ENCODE measurements around the gene ADPRH.

The ADPRH gene

DNA sequence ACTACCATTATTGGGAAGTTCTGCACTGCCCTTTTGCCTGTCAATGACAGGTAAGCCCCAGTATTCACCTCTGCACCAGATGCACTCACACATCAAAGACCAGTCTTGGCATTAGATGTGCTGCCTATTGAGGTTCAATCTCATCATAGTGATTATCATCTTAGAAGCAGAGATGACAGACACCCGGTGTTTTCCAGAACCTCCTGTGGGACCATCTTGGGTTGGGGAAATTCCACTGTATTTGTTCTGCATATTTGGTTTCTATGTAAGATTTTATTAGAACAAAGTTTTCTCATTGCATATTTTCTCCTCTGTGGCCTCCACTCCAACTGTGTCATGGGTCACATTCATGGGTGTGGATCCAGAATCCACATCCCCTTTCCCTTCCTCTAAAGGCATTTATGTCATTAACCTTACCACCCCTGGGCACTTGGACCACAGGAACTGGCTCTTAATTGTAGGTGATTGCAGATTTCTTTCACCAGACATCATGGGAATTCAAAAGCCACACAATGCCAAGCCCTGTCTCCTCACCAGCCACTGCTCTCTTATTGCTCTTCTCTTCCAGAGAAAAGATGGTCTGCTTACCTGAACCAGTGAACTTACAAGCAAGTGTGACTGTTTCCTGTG is 49.6 kb downstream of the ADPRH start:
- no peak for DNase-seq (ENCODE audit: low read depth in 2 of 2)

DNA sequence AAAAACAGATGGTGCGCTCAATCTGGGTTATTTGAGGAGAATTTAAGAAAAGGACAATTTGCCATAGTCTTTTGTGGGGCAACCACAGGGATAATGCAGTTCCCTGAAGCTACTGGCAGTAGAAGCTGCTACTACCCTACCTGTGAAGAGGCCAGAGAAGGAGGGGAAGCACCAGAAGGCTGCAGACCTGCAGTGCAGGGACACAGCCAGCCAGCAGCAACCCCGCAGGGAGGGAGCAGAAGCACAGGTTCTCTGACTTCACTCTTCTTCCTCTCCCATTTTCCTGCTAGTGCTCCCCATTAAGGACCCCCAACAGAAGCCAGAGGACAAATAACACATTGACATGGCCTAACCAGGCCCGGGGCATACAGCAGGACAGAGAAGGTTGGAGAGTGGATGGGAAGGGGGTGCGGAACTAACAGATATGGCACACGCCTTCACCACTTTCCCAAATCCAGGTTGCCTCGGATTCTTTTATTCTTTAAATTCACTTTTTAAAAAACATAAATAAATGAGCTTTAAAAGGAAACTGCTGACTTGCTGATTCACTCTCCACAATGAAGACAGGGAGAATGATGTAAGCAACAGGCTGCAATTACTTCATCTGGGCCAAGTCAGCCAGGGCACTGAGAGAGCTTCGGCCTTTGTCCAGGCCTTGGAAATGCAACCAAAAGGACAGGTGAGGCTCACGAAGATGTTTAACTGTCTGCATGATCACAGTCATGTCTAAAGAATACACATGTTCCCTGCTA is 51.0 kb downstream of the ADPRH start:
- DNase-seq (ENCODE audit: low read depth in 2 of 2): no peak

DNA sequence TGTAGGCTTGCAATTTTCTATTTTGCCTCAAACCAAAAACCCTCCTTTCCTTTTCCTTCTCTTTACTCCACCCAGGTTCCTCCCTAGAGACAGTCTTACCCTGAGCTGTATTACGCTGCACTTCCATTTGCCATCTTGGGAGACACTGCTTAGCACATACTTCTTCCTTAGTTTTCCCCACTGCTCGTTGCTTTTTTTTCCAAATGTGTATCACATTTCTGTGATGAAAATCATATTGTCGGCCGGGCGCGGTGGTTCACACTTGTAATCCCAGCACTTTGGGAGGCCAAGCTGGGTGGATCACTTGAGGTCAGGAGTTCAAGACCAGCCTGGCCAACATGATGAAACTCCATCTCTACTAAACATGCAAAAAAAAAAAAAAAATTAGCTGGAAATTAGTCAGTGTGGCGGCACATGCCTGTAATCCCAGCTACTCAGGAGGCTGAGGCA is 51.6 kb downstream of the ADPRH start:
- DNase-seq (ENCODE audit: low read depth in 2 of 2): no peak

DNA sequence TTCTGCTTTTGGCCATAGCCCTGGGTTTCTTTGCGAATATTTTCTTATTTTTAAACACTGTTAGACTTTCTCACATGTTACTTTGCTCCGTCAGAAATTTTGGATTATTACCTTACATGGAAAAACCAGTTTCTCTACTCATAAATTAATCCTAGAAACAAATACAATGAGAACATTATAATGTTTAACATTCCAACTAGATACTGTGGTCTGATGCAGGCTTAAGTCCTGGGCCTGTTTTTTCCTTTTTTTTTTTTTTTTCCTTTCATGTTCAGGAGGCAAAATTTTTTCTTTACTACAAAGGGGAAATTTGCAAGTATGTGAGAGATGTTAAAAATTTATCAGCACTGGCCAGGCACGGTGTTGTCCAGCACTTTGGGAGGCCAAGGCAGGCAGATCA is 52.2 kb downstream of the ADPRH start:
- no peak for DNase-seq (ENCODE audit: low read depth in 2 of 2)

DNA sequence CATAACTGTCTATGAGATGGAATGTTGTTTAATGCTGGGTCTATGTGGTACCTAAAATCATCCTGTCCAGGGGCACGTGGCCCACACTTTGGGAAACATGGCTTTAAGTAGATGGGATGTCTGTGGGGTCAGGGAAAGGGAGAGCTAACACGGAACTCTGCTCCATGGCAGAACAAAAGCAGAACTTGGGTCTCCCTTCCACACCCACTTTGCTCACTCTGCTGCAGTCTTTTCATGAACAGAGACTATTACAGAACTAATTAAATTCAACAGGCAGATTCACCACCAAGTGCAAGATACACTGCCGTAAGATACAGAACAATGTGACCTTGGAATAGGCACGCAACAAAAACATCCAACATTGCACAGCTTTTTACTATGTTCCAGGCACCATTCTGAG is 52.9 kb downstream of the ADPRH start:
- no peak for DNase-seq (ENCODE audit: low read depth in 2 of 2)

DNA sequence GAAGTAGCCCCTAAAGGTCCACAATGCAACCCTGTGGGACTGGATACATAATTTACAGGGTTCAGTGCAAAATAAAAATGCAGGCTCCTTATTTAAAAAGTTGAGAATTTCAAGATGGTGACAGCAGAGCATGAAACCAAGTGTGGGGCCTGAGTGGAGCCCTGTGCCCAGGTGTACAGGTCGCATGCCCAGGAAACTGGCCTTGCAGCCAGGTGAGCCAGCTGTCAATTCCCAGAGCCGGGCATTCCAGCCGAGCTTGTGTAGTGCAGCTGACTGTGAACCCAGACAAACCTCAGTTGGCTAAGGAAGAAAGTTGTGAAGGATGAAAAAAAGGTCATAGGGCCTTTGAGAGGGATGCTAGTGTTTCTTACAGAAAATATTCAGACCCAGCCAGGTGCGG is 53.5 kb downstream of the ADPRH start:
- no peak for DNase-seq (ENCODE audit: low read depth in 2 of 2)

DNA sequence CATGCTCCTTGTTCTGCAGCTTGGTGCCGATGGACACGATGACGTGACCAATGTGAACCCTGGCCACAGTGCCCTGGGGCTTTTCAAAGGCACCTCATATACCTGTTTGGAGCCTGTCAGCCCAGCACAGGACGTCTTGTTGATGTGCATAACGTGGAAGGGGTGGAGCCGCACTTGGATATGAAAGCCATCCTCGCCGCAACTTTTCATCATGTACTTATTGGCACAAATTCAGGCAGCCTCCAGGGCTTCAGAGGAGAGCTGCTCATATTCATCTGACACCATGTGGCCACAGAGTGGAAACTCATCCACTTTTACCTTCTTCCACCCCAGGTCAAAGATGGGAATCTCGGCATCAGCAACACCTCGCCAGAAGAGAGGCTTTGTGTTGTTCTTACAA is 56.4 kb downstream of the ADPRH start:
- DNase-seq (ENCODE audit: low read depth in 2 of 2): no peak

DNA sequence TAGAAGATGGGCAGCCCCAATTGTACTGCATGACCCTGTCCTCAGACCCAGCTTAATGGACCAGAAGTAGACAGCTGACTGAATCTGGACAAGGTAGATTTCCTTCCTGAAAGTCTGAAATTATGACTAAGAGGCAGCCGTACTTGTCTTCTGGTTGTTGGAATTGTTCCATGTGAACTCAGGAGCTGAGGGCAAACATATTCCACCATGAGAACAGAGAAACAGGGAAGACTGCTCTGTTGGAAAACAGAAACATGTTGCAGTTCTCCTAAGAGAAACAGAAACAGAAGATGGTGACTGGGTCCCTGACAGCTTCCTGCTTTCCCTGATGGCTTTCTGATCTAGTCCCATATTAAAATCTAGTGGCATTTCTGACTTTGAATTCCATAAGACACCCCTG is 57.0 kb downstream of the ADPRH start:
- DNase-seq (ENCODE audit: low read depth in 2 of 2): no peak

DNA sequence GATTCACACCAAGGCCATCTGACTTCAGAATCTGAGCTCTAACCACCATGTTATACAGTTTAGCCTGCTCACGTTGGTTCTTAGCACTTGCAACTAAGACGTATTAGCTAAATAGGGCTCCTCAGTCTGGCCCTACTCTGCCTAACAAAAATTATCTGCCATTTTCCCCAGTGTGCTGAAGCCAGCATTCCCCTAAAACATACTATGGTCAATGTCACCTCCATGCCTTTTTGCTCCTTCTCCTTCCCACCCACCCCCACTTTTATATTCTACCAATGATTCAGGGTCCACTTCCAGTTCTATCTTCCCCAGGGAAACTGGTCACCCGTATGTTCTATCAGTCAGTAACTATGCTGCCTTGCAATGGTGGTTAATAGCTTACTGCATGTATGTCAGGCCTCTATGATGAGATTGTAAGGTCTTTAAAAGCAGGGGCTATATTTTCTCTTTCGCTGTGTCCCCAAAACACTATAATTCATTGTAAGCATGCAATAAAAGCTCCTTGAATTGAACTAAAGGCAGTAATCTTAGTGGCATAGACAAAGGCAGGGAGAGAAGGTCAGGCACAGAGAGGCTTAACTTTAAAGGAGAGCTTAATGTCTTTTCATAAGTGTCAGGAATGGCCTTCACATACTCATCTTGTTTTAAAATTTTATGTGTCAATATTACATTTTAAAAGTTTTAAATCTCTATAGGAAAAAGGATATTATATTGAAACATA is 57.8 kb downstream of the ADPRH start:
- no peak for DNase-seq (ENCODE audit: low read depth in 2 of 2)

DNA sequence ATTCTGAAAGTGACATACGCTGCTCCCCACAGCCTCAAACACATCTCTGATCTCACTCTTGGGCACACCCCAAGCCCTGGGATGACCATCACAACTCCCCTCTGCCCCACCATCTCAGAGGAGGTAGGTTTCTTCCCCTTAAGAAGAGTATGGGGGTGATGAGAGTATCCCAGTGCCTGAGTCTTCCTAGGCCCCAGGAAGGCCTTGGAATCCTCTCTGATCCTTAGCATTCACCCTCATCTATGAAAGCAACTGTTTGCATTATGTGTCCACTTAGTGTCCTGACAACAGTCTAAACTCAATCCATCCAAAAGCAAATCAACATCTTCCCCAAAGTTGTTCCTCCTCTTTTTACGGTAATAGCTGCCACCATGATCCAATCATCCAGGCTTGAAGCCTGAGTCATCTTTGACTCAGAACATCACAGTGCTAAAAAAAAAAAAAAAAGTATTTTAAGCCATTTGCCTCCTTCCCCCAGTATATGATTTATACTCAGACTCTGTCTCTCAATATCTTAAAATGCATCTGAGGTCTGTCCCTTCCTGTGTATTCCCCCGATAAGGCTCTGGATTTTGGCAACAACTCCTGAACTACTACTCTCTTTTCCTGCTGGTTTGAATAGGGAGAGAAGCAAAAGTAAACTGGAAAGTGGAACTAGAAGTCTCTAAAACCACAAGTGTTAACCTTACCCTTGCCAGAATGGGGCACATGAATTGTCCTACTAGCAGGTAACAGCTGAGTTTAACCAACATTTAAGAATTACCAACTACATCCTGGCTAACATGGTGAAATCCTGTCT is 58.6 kb downstream of the ADPRH start:
- no peak for DNase-seq (ENCODE audit: low read depth in 2 of 2)

All from stimulated activated CD8-positive, alpha-beta memory T cell treated with anti-CD3 and anti-CD28 coated beads, Interleukin-7, amount 100 ng/mL, for 1 hour (primary cell).